GM18498 (cell line): ENCODE results near the gene PBX1.

ENCODE experiments used
- ATAC-seq: cut with Tn5 transposase; IDR thresholded peaks from one replicate; pipeline ENCODE4 v1.9.1; 2021; ENCODE audit warnings: mild to moderate bottlenecking, moderate library complexity; ENCODE audit not compliant: unreplicated experiment

The PBX1 gene

DNA sequence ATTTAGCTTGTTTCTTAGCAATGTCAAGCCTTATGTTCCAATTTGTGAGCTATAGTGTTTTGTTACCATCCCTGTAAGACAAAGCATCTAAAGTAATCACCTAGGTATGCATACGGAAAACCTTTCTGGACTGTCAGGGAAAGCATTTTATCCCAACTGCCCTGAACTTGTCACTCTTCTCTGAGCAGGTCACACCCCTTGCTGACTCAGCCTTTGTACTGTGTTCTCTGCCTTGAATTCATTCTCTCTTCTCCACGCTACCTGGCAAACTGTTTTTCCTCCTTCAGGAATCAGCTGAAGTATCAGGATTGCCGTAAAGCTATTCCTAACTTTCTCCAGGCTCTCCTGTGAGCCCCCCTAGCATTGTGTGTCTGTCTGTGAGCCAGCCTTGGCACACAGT lies 54.2 kb downstream of the PBX1 start:
- no peak for ATAC-seq

DNA sequence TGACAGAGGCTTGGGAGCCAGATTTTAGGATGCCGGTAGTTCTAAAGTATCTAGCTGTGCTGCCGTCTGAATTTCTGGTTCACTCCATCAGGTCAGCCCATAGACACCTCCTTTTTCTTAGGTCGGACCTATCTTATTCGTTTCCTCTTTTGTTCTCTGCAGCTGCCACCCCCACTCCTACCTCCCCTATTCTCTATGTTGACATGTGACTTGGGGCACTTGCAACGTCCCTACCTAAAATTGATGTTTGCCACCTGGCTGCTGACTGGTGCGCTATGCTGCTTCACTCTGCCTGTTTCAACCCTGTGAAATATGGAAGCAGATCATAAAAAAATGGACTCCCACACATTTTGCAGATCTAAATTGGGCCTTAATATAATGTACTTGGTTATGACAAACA lies 55.3 kb downstream of the PBX1 start:
- no peak for ATAC-seq

DNA sequence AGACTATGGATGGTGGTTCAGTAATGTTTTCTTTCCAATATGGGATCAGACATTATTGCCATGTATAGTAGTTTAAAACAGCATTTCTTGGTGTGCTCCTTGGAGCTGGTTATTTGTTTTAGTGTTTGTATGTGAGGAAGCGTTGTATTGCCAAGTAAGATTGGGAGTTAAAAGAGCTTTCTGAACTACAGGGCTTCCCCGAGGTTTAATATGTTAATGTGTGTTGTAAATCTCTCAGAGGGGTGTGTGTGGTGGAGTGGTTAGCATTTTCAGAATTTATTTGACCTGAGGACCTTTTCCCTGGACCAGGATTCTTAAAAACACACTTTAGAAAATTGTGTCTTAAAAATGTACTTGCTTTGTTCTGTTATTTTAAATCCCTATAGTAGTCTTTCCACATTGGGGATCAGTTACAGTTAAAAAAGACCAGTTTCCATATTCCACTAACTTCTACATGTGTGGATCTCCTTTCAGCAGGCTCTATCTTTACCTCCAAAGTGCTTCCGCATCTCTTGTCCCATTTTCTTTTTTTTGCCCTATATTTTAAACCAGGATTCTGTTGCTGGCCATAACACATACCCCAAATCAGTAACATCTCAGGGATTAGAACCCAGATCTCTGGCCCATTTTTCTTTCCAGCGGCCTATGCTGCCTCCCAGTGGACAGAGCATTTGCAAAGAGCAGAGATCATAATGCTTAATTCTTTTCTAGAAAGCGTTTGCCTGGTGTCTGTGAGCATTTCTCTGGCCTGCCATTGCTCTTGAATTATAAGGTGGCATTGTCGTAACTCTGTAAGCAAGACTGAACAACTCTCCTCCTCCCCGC lies 58.6 kb downstream of the PBX1 start:
- ATAC-seq, result no peak

DNA sequence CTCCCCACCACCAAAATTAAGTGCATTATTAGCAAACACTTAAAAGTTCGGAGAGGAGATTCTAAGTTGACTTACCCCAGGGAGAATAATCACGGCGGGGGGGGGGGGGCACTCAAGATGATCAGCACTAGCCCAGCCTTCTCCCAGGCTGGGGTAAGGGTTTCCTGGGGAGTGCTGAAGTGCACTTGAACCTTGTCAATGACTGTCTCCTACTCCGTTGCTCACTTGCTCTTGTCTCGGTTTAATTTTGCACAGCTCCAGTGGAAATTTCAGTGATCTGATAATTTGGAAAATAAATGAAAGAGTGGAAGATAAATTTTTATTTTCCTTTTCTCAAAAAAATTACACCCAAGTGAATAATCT lies 59.2 kb downstream of the PBX1 start:
- ATAC-seq, result no peak

DNA sequence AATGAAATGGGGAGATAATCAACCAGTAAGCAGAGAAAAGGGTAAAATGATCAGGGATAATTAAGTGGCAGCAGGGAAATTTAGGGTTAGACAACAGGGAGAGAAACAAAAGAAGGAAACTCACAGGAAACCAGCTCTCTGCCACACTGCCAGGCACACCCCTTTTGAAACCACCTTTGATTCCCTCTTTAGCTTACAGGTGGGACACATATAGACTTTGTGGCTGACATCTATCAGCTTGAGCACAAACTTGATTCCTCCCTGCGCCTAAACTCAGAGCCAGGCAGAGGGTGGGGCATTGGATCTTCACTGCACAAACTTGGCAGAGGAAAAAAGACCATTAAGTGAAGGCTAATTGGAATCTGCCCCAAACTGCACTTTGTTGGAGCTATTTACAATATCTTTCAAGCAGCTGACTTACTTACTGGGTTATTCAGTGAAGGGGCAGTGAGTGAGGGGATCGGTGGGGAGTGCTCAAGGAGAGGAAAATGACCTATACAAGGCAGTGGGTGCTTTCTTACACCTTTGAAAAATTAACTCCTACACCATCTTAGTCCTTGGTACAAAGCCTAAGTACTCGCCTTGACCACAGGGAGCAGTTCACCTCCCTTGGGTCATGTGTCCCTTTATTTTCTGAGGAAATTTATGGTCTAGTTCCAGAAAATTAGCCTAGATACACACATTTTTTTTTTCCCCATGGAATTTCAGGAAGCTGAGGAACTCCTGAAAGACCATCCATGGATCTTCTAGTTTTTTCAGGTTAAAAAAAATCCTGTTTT lies 60.2 kb downstream of the PBX1 start:
- no peak for ATAC-seq

DNA sequence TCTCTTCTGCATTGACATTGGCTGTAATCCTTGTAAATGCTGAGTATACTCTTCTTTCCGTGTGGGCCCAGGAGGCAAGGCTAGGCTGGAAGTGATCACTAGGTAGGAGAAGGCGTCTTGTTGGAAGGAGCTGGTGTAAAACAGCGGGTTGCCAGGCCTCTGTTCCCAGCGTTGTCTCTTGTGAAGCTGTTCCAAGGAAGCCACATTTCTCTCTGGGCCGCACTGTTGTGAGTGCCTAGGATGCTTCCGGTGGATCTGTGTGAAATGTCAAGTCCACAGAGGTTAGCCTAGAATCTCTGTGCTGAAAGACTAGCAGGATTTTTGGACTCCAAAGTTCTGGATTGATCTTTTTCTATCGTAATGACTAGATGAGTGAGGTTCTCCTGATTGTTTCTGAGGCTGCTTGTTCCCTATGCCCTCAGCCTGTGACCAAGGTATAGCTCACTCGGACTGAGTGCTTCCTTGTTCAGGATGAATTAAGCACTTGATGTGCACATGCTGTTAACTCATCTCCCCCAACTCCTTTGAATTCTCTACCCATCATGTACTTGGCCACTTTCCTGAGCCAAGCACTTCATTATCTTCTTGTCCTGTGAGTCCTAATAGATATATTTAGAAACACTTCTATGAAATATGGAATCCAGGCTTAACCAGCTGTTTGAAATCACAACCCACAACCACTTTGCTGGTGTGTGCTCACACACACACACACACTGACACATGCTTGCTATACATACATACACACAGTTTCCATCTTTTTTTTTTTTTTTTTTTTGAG lies 63.3 kb downstream of the PBX1 start:
- no peak for ATAC-seq

DNA sequence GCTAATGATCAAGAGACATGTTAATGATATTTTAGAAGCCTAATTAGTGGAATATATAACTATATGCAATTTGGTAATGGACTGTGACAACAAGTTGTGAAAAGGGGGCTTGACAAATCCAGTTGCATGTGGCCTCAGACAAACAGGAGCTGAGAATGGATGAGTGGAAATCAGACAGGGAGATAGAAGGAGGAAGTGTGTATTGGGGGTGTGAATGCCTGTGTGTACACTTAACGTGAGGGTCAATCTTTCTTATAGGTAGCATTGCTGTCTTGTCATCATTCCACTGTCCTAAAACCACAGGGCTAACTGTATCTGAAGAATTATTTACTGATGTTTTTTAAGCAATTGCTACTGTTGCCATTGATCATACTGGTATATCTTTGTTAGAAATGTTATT lies 64.8 kb downstream of the PBX1 start:
- ATAC-seq, result no peak

DNA sequence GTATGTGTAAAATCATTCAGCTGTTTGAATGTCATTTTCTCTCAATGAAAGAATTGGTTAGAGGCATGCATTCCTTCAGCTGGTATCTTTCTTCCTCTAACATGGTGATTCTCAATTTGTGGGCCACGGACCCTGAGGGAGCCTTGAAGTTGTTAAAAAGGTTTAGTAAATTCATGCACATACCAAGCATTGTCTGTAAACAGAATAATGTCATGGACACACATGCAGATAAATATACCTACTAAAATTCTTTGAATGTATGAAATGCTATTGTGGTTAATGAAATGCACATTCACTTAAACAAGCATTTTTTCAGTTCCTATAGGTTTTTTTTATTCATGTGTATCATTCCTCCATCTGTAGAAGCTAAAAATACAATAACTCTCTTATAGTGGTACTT lies 65.4 kb downstream of the PBX1 start:
- ATAC-seq, result no peak

DNA sequence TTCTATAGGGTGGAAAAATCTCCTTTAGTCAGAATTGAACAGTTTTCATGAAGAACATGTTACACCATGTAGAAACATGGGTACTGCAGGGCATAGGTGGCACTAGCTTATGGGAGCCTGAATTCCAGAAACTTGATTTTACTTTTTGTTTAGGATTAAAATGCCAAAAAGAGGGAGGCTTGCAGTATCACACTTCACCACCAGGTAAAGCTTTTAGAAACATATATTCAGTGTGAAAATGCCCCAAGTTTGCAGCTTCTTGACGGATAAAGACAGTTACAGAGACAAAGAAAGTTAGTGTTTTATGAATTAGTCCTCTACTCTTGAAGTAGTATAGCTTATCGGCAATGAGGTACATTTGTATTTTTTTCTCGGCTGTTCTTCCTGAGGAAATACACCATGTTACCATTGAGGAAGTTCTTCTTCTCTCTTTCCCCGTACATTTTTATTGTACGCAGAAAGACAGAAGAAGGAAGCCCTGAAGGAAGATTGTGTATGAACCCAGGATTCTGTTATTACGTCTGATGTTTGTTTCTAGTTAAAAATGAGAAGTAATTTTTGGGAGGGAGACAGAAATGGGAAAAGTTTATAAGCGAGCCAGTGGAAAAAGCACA lies 66.1 kb downstream of the PBX1 start:
- ATAC-seq, result no peak

DNA sequence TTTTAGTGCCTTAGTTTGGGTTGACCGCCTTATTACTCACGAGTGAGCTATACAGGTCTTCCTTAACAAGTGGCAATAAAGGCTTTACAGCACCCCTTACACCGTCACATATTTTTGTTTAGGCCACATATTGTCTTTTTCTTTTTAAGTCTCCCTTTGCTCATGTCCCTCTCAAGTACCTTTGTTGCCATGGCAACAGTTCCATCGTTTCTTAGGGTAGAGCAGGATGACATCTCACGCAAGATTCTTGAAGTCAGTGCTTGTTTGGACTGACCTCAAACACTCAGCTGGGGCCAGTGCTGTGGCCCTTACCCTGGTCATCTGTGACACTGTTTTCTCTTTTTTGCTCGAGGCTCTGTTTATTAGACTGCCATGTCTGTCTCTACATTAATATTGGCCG lies 69.8 kb downstream of the PBX1 start:
- no peak for ATAC-seq

DNA sequence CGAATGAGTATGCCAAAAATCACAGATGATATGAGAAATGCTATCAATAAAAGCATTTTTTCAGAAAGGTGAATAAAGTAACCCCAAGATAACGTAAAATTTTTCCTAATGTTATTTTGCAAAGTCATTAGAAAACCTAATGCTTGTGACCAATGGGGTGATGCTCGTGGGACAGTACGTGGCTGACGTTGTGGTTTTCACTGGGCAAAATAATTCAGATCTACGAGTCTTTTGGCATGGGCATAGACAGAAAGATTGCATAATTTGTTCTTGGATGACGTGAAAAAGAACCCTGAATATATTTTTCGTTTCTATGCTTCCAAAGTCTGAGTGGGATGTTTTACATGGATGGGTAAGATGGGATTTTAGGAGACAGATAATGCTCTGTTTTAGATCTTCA lies 71.0 kb downstream of the PBX1 start:
- no peak for ATAC-seq

DNA sequence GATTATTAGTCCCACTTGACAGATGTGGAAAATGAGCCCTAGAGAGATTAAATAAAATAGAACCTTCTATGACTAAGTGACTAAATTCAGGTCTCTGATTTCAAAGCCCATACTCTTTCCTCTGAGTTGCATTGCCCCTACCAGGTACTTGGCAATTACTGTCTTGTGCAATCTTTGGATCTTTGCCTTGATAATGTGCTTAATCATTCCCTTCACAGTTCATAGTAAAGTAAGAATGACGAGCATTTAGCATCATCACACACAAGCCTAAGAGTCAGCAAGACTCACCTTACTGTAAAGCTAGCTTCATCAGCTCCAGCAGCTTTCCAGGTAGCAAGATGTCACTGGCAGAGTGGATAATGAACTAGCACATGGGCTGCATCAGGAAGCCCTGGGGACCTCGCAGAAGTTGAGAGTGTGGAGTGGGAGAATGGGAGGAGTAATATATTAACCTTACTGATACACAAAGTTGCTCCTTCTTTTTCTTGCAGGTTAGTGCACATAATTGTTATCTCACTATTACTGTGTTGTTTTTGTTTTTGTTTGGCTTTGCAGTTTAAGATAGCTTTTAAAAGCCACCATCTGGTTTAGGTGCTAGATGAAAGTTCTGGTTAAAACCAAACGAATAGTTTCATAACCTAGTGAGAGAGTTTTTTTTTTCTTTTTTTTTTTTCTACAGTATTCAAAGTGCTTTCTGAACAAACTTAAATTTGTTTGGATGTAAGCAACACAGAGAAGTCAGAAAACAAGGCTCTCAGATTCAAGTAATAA lies 71.8 kb downstream of the PBX1 start:
- no peak for ATAC-seq

DNA sequence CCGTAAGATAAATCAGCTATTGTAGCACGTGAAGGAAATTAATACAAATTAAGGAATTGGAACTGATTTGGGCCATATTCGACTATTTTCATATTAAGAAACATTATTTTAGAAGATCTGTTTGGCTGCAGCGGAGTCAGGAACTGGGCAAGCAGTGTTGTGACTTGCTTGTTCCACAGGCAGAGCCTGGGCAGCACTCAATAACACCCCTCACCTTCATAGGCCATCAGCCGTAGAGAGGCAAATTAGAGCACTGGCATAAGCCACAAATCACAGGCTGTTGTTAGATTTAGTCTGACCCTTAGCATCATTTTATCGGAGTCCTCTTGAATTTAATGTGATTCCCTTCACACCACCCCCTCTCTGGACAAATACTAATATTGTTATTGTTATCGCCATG lies 72.8 kb downstream of the PBX1 start:
- no peak for ATAC-seq

DNA sequence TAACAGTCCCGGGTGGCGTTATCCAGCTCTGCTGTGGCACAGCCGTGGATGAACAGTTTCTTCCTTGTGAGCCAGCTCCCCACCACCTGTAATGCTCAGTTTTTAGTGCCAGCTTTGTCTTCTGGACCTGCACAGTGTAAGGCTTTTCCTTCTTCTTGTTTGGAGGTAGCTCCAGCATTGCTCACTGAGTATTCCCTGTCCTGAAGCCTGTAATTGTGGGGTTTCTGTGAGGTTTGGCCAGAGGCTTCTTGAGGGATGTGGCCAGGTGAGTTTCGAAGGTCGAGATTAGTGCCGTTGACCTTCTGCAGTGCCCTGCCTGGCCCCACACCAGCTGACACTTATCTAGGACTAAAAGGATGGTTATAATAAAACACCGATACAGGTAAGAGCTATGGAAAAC lies 75.0 kb downstream of the PBX1 start:
- no peak for ATAC-seq

DNA sequence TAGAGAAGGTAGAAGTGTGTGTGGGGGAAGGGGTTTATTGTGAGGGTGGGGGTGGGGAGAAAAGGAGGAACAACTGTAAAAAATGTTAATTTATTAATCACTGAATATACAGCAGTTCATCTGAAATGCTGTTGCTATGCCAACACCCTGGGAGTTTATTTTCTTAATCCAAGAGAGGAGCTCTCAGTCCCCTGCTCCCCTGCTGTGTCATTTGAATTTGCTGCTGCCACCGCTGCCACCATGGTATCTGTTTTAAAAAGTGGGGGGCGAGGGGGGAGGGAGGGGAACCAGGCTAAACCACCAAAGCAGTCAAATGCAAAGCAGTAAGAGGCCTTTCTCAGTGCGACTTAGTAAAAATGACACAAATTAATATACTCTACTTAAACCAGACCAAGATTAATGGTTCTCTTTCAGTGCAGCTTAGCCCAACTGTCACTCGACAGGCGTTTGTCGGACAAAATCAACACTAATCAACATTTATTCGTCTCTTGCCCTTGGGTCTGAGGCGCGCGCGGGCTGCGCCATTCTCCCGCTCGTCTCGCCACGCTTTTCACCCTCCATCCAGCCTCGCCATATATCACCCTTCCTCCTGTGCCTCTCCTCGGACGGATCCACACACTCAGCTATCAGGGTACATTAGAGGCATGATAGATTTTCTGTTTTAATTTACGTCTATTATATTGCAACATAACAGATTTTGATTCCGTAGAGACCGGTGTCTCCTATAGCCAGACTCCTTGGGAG lies 76.2 kb downstream of the PBX1 start:
- no peak for ATAC-seq

DNA sequence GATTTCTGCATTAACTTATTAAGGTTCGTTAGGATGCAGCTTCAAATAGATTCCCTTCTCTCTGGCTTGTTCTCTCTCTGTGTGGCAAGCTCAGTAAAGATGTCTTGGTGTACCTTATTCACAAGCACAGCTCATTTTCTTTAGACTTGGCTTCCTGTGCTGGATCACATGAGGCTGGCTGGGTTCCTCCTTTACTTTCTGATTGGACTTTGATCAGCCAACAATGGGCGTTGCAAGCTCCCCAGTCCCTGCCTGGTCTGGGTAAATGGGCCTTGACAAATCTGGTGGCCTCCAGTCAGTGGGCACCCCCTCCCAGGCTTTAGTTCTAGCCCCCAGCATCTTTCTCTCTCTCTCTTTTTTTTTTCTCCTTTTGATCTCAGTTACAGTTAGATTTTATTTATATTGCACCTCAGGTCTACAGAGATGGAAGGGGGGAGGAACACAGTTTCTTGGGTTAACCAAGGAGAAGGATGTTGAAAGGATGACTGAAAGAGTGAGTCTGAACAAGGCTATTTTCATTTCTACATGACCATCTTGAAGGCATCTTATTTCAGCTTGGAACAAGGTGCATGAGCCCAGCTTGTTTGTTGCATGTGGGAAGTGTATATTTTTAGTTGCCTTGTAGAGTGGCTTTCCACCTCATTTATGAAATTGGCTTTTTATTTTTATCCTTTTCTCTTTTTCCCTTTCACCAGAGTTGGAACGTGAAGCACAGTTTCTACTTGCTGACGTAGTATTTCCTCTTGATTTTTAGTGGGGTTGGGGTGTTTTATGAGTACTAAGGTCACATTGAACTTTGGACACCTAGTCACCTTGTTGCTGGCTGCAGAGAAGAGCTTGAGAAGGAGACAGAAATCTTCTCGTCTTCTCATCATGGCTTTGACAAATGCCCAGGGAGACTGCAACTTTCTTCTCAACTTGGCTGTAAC lies 77.1 kb downstream of the PBX1 start:
- ATAC-seq, result no peak

DNA sequence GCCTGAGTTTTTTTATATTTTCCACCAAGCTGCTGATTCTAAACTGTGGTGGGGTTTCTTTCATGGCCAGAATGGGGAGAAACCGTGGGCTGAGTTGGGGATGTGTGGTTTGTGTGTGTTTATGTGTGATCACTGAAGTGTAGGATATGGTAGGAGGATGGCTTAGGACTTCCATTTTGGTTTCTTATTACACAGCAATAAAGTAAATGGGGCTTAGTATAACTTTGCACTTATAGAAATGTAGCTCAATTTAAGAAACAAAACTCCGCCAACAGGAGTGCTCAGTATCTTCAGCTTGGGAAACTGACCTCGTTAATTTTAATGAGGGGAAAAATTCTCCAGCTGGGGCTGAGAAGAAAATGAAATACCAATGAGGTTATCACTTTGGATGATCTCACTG lies 77.8 kb downstream of the PBX1 start:
- ATAC-seq, result no peak

DNA sequence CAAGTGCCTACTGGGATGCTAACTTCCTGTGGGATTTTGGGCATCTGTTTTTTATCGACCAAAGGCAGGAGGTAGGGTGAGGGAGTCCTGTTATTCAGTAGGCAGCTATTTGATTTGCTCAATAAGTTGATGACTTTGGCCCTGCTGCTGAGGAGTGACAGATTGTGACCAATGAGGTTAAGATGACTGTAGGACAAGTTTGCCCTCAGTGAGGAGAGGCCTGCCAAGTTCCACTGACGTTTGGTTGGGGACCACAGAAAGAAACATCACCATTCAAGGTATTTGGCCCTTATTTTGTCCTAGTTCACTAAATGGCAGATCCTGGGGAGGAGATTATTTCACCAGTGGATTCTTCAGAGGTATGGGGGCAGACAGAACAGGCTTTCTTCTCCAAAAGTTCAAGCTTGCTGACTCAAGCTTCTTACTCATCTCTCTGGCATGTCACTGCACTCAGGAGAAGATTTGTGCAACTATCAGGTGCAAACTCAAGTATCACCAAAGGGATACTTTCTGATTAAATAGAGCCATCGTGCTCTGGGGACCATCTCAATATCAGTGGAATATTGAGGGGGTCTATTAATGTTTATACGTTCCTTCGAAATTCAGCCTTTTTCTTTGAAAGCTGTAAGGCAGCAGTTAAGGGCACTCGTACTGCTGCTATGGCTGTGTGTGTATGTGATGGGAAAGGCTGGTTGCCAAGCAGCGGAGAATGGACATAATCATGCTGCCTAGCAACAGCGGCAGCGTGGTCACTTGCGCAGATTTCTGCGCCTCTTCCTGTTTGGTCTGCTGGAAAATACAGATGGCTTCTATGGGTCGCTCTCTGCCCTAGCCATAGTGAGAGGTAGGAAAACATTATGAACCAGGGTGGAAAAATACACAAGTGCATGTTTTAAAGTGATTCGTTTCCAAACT lies 78.7 kb downstream of the PBX1 start:
- ATAC-seq, result no peak
